ENCODE measurements around the gene DEFB126.
"Not testable (repeated sequence)": the region's sequence is repeated elsewhere in the genome, so short reads cannot be mapped to it uniquely, and the experiment has no call there.

The DEFB126 gene, protein sequence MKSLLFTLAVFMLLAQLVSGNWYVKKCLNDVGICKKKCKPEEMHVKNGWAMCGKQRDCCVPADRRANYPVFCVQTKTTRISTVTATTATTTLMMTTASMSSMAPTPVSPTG

GRCh38 chr20:142290-142689 is at the start of gene DEFB126:
TSS of gene DEFB126 (plus strand) at chr20:142590. CDS start at chr20:142629, 39 bp downstream.
- Histone ChIP-seq H3K9me3 (ENCODE audit: severe bottlenecking) (no peaks in the 10 kb centered on the region), H3K4me1 (ENCODE audit: insufficient read depth, poor library complexity, severe bottlenecking) (no peaks in the 10 kb centered on the region)

GRCh38 chr20:93641-94040 is 48.7 kb upstream of the DEFB126 start:
- no peak for TF ChIP-seq CTCF (IDR thresholded peaks at IDR 0.05; ENCODE audit: poor library complexity, severe bottlenecking)
- no peak for DNase-seq (ENCODE audit: low spot score)
- Histone ChIP-seq H3K4me3 (ENCODE audit: severe bottlenecking) (no peak overlapping the region), H3K4me1 (ENCODE audit: insufficient read depth, poor library complexity, severe bottlenecking) (no peaks in the 10 kb centered on the region), H3K9me3 (ENCODE audit: severe bottlenecking) (peaks cover 3% of the 10 kb centered on the region), H3K27ac (ENCODE audit: poor library complexity, severe bottlenecking) (no peak overlapping the region), H3K27me3 (ENCODE audit: insufficient read depth, poor library complexity, severe bottlenecking) (peaks cover 11% of the 10 kb centered on the region), H3K36me3 (ENCODE audit: low read depth) (no peaks in the 10 kb centered on the region)
- ATAC-seq (ENCODE audit: low read depth) = no peak

More at GRCh38 chr20:142290-142689, at the start of gene DEFB126:
- TF ChIP-seq CTCF (IDR thresholded peaks at IDR 0.05; ENCODE audit: poor library complexity, severe bottlenecking) = no peak
- H3K27me3 ChIP-seq (ENCODE audit: insufficient read depth, poor library complexity, severe bottlenecking) = peaks cover 47% of the 10 kb centered on the region
- H3K27ac ChIP-seq (ENCODE audit: poor library complexity, severe bottlenecking) = no peak within 1 kb of the TSS
- no peak; the same call in 2 of the 3 replicates for ATAC-seq (ENCODE audit: low read depth)
- H3K36me3 ChIP-seq (ENCODE audit: low read depth) = no peaks in the 10 kb centered on the region
- no peak within 1 kb of the TSS for H3K4me3 ChIP-seq (ENCODE audit: severe bottlenecking)
- DNase-seq (ENCODE audit: low spot score) = no peak

- no peak for ATAC-seq (ENCODE audit: low read depth)
These were observed 47.2 kb upstream of the DEFB126 start for GRCh38 chr20:95215-95614.

DNA sequence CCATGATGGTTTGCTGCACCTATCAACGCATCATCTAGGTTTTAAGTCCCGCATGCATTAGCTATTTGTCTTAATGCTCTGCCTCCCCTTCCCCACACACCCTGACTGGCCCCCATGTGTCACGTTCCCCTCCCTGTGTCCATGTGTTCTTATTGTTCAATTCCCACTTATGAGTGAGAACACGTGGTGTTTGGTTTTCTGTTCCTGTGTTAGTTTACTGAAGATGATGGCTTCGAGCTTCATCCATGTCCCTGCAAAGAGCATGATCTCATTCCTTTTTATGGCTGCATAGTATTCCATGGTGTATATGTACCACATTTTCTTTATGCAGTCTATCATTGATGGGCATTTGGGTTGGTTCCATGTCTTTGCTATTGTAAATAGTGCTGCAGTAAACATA is 44.7 kb upstream of the DEFB126 start:
- not testable (repeated sequence) for H3K27me3 ChIP-seq (ENCODE audit: insufficient read depth, poor library complexity, severe bottlenecking); H3K36me3 ChIP-seq (ENCODE audit: low read depth); H3K27ac ChIP-seq (ENCODE audit: poor library complexity, severe bottlenecking); DNase-seq (ENCODE audit: low spot score); H3K4me1 ChIP-seq (ENCODE audit: insufficient read depth, poor library complexity, severe bottlenecking); H3K9me3 ChIP-seq (ENCODE audit: severe bottlenecking); H3K4me3 ChIP-seq (ENCODE audit: severe bottlenecking); ATAC-seq (ENCODE audit: low read depth)

More at GRCh38 chr20:95215-95614, 47.2 kb upstream of the DEFB126 start:
- Histone ChIP-seq H3K4me1 (ENCODE audit: insufficient read depth, poor library complexity, severe bottlenecking) (no peaks in the 10 kb centered on the region), H3K4me3 (ENCODE audit: severe bottlenecking) (no peak overlapping the region), H3K36me3 (ENCODE audit: low read depth) (no peaks in the 10 kb centered on the region), H3K9me3 (ENCODE audit: severe bottlenecking) (peaks cover 3% of the 10 kb centered on the region), H3K27ac (ENCODE audit: poor library complexity, severe bottlenecking) (no peak overlapping the region), H3K27me3 (ENCODE audit: insufficient read depth, poor library complexity, severe bottlenecking) (peaks cover 6% of the 10 kb centered on the region)
- TF ChIP-seq CTCF (IDR thresholded peaks at IDR 0.05; ENCODE audit: poor library complexity, severe bottlenecking) = no peak
- no peak for DNase-seq (ENCODE audit: low spot score)

DNA sequence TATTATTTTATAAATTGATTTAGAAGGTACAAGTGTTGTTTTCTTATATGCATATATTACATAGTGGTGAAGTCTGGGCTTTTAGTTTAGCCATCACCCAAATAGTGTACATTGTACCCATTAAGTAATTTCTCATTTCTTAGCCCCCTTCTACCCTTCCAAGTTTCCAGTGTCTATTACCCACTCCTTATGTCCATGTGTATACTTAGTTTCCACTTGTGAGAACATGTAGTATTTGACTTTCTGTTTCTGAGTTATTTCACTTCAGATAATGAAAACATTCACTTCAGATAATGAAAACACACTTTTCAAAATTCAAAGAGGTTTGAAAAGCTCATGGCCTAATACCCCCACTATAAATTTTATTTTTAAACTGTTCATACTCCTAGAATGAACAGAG is 40.4 kb upstream of the DEFB126 start:
- Histone ChIP-seq H3K9me3 (ENCODE audit: severe bottlenecking) (no peaks in the 10 kb centered on the region), H3K27me3 (ENCODE audit: insufficient read depth, poor library complexity, severe bottlenecking) (peaks cover 34% of the 10 kb centered on the region), H3K4me3 (ENCODE audit: severe bottlenecking) (no peak overlapping the region), H3K36me3 (ENCODE audit: low read depth) (no peaks in the 10 kb centered on the region), H3K4me1 (ENCODE audit: insufficient read depth, poor library complexity, severe bottlenecking) (no peaks in the 10 kb centered on the region), H3K27ac (ENCODE audit: poor library complexity, severe bottlenecking) (no peak overlapping the region)
- no peak for ATAC-seq (ENCODE audit: low read depth)
- no peak for TF ChIP-seq CTCF (IDR thresholded peaks at IDR 0.05; ENCODE audit: poor library complexity, severe bottlenecking)
- DNase-seq (ENCODE audit: low spot score) = no peak
